Neuron (in vitro differentiated cells): ENCODE measurements around the gene PLVAP.

ENCODE experiments used
- H2AFZ ChIP-seq: one replicate; pipeline ENCODE4 v1.6.1; 2013; ENCODE audit warnings: low read depth, mild to moderate bottlenecking, inconsistent platforms, low read length, moderate library complexity
- H3K27me3 ChIP-seq: one replicate; pipeline ENCODE4 v1.6.1; 2013; ENCODE audit warnings: low read length; ENCODE audit not compliant: insufficient read depth
- H3K36me3 ChIP-seq: one replicate; pipeline ENCODE4 v1.6.1; 2013; ENCODE audit warnings: low read length; ENCODE audit not compliant: insufficient read depth
- H3K4me1 ChIP-seq: one replicate; pipeline ENCODE4 v1.6.1; 2013; ENCODE audit warnings: low read length; ENCODE audit not compliant: insufficient read depth
- H3K4me3 ChIP-seq: 2 replicates; pipeline ENCODE4 v1.5.1; 2013; ENCODE audit warnings: mild to moderate bottlenecking, low read length, moderate library complexity
- H3K9me3 ChIP-seq: one replicate; pipeline ENCODE4 v1.6.1; 2013; ENCODE audit warnings: low read length

The PLVAP gene

GRCh38 chr19:17309198-17309964 is 67.8 kb downstream of the PLVAP start, which contains the start of gene DDA1:
Gene DDA1 (plus strand): TSS chr19:17309563. CDS start chr19:17309655, 92 bp downstream.
- Histone ChIP-seq H3K36me3 (peaks cover 11% of the 10 kb centered on the region), H3K27me3 (no peaks in the 10 kb centered on the region), H3K9me3 (no peaks in the 10 kb centered on the region), H2AFZ (peak within 1 kb of the TSS; percentile 41), H3K4me3 (peak within 1 kb of the TSS; percentile 73), H3K4me1 (peaks cover 21% of the 10 kb centered on the region)

DNA sequence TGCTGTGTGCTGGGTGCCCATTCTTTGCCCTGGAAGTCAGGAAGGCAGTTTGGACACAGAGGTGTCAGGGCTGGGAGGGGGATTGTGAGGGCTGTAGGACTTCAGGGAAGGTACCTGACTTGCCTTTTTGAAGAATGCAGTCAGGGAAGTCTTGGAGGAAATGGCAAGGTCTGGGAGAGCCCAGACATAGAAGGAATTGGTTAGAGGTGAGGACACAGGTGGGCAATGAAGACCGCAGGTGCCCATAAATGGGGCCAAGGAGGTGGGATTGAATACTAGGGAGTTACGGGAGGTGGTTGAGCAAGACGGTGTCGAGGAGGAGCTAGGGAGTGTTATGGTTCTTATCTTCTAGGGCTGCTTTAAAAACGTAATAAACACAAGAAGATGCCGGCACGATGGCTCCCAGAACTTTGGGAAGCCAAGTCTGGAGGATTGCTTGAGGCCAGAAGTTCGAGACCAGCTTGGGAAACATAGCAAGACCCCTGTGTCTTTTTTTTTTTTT is 69.2 kb downstream of the PLVAP start:
- H3K4me1 ChIP-seq: peaks cover 26% of the 10 kb centered on the region
- H3K9me3 ChIP-seq: no peaks in the 10 kb centered on the region
- peaks cover 4% of the 10 kb centered on the region for H3K36me3 ChIP-seq
- H3K27me3 ChIP-seq: no peaks in the 10 kb centered on the region
- H3K4me3 ChIP-seq: no peak overlapping the region
- no peak overlapping the region for H2AFZ ChIP-seq

DNA sequence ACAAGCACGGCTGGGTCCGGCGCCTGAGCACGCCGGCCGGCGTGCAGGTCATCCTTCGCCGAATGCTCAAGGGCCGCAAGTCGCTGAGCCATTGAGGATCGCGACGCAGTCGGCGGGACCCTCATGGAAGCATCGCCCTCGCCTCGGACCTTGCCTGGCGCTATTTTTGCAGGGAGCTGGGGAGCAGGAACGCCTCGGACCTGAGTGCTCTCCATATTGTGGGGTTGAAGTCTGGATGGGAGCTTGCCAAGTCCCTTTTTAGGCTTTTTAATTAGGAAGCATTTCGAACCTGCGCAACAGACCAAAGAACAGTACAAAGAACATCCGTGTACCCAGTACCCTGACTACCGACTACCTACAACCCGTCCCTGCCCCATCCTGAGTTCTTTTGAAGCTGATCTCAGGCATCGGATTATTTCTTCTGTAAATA is 70.8 kb downstream of the PLVAP start:
- Histone ChIP-seq H3K36me3 (no peaks in the 10 kb centered on the region), H2AFZ (peak overlapping the region; percentile 85), H3K4me1 (peaks cover 24% of the 10 kb centered on the region), H3K4me3 (peak overlapping the region; percentile 80), H3K27me3 (no peaks in the 10 kb centered on the region), H3K9me3 (no peaks in the 10 kb centered on the region)

- Histone ChIP-seq H3K36me3 (peaks cover 2% of the 10 kb centered on the region), H3K4me3 (peak within 1 kb of the TSS; percentile 80), H3K27me3 (no peaks in the 10 kb centered on the region), H3K9me3 (no peaks in the 10 kb centered on the region), H2AFZ (peak within 1 kb of the TSS; percentile 85), H3K4me1 (peaks cover 23% of the 10 kb centered on the region)
Observed at GRCh38 chr19:17305517-17306284, 71.4 kb downstream of the PLVAP start, which contains the start of gene MRPL34. Gene MRPL34 (plus strand): TSS chr19:17305872. CDS start chr19:17305893, 21 bp downstream.

GRCh38 chr19:17305216-17305516 is 72.0 kb downstream of the PLVAP start:
- peaks cover under 1% of the 10 kb centered on the region for H3K9me3 ChIP-seq
- no peaks in the 10 kb centered on the region for H3K27me3 ChIP-seq
- H3K4me3 ChIP-seq: peak overlapping the region; percentile 80
- peaks cover 18% of the 10 kb centered on the region for H3K4me1 ChIP-seq
- peaks cover 6% of the 10 kb centered on the region for H3K36me3 ChIP-seq
- H2AFZ ChIP-seq: no peak overlapping the region

DNA sequence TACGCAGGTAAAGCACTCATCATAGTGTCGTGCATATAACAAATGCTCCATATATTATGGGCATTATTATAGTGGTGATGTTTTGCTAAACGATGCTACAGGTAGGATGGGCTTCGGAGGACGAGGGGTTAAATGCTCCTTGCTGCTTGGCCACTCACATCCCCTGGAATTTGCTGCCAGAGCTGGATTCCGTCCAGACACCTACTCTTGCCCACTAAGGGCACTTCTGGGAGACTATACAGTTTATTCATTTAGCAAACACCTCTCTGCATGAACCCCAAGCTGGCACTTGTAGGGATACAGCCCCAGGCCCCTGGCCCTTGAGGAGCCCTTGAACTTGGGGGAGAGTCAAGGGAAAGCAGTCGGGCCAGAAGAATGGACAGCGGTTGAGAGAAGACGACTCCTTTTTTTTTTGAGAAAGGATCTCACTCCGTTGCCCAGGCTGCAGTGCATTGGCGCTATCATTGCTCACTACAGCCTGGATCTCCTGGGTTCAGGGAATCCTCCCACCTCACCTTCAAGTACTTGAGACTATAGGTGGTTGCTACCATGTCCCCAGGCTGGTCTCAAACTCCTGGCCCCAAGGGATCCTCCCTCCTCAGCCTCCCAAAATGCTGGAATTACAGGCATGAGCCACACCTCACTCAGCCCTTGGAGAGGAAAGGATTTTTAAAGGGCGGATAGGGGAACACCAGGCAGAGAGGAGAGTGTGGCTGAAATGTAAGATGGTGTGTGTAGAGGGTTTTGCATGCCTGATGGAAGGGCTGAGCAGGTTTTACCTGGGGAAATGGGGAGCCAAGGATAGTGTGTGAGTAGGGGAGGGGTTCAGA is 72.5 kb downstream of the PLVAP start:
- peaks cover 8% of the 10 kb centered on the region for H3K36me3 ChIP-seq
- no peak overlapping the region for H3K4me3 ChIP-seq
- H3K9me3 ChIP-seq: peaks cover 2% of the 10 kb centered on the region
- H3K4me1 ChIP-seq: peaks cover 16% of the 10 kb centered on the region
- no peak overlapping the region for H2AFZ ChIP-seq
- H3K27me3 ChIP-seq: no peaks in the 10 kb centered on the region

DNA sequence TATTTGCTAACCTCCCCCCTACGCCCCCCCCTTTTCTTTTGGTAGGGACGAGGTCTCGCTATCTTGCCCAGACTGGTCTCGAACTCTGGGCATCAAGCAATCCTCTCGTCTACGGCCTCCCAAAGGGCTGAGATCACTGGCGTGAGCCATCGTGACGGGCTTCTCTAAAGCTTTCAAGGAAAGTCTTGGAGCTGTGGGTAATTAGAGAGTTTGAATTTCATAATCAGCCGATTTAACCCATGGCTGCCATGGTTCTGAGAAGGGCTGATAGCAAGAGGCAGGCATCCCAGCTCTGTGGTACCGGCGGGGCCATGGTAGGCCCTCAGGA is 73.2 kb downstream of the PLVAP start:
- Histone ChIP-seq H3K4me3 (no peak overlapping the region), H3K36me3 (peaks cover 8% of the 10 kb centered on the region), H2AFZ (no peak overlapping the region)

DNA sequence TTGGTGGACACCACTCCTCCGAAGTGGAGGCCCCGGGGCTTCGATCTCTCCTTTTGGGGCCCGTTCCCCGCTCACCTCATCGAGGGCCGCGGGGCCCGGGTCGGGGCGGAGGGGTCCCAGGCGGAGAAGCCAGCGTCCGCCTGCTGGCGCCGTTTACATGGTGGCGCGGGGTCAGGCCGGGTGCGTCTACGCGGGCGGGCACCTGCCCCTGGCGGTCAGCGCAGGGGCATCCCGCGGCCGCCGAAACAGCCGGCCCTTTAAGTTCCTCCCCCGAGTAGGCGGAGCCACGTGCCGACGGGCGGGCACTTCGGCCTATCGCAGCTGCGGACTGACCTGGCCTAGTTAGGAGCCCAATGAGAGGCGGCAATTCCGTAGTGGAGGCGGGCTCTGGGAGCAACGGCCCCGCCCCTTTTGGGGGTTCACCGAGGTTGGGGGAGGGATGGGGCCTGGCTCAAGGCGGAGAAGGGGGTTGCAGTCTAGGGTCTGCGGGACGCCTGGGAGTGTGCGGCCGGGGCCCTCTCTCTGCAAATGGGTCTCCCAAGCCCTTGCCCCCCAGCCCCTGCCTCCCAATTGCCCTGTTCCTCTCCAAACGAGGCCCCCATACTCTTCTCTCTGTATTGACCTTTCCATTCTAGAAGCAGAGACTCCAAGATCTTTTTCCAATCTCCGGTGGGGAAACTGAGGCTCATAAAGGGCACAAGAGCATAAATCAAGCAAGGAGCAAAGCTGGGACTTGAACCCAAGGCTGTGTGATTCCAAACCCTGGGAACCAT is 73.8 kb downstream of the PLVAP start, which contains the start of gene ABHD8:
Gene ABHD8 (minus strand): TSS at position 259 of the 773 bp plus-strand sequence. CDS start 1,809 bp downstream, outside the sequence.
- H3K4me1 ChIP-seq: peaks cover 16% of the 10 kb centered on the region
- H2AFZ ChIP-seq: peak within 1 kb of the TSS; percentile 68
- no peaks in the 10 kb centered on the region for H3K27me3 ChIP-seq
- H3K4me3 ChIP-seq: peak within 1 kb of the TSS; percentile 60
- peaks cover 9% of the 10 kb centered on the region for H3K36me3 ChIP-seq
- H3K9me3 ChIP-seq: peaks cover 5% of the 10 kb centered on the region

More for the DNA sequence above, 73.2 kb downstream of the PLVAP start:
- no peaks in the 10 kb centered on the region for H3K27me3 ChIP-seq
- H3K4me1 ChIP-seq: peaks cover 16% of the 10 kb centered on the region
- peaks cover 2% of the 10 kb centered on the region for H3K9me3 ChIP-seq

DNA sequence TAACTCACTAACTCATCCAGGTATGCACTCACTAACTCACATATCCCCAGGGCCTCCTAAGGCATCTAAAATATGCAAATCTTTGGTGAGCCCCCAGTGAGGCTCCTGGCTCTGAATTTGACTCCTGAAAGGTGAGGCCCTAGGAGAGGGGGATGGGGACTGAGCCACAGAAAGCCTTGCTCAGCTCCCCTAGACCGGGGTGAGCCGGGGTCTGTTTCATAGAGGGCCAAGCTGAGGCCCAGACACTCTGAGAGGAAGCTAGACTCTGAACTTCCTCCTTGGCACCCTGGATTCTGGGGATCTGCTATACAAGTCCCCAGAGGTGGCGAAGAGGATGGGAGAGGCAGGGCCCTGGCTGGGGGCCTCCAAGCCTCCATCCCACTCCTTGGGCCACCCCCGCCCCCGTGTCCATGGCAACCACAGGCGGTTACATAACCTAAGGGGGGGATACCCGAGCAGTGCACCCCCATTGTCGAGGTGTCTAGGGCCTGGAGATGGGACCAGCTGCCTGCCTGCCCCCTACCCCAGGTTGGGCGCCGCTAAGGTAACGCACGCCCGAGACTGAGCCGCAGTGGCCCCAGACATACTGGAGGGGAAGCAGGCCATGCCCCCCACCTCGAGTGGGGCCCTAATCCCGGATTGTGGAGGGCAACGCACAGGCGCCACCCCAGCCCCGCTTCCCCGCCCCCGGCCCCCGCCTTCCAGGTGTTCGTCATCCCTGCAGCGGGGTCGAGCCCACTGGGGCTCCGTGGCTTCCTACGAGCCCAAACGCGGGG is 74.6 kb downstream of the PLVAP start:
- peaks cover 11% of the 10 kb centered on the region for H3K36me3 ChIP-seq
- peak overlapping the region; percentile 68 for H2AFZ ChIP-seq
- peaks cover 8% of the 10 kb centered on the region for H3K9me3 ChIP-seq
- peaks cover 16% of the 10 kb centered on the region for H3K4me1 ChIP-seq
- H3K4me3 ChIP-seq: peak overlapping the region; percentile 60
- H3K27me3 ChIP-seq: no peaks in the 10 kb centered on the region
